ENCODE data around the gene CWH43.
"Not testable (repeated sequence)": the region's sequence is repeated elsewhere in the genome, so short reads cannot be mapped to it uniquely, and the experiment has no call there.

Gene CWH43

DNA sequence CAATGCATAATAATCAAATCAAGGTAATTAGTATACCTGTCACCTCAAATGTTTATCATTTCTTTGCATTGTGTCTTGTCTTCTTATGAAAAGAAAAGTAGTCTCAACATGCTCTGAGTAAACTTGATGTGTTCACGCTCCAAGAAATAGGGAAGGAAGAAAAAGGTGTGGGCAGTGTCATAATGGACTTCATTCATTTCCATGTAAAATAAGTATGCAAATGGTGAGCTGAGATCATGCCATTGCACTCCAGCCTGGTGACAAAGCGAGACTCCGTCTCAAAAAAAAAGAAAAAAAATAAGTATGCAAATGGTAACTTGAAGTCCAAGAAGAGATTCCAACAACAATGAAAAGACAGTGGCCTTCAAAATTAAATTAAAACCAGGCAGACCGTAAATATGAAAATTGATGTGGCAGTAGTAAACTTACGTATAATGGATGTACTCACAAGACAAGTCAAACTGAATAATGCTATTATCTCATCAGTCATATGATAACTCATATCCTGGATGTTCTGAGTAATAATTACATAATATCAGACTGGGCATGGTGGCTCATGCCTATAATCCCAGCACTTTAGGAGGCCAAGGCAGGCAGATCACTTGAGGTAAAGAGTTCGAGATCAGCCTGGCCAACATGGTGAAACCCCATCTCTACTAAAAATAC is 6.0 kb upstream of the CWH43 start:
- DNase-seq: no peak

- DNase-seq: not testable (repeated sequence)
Measured at GRCh38 chr4:48984005-48984404, 2.1 kb upstream of the CWH43 start.

DNA sequence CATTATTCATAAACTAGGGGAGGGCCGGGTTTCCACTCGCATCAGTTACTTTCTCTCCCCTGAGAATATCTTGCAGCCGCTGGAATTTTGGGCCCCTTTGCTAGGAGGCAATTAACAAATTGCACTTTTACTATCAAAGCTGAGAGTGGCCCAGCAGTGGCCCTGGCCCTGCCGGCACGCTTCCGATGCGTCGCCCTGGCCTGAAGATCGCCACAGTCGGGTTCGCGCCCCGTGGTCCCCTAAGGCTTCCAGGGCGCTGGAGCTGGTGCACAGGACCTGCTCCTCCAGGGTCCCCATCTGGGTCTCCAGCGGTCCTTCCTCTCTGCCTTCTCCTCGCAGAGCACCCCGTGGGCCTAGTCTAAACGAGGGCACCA is 486 bp upstream of the CWH43 start:
- DNase-seq: no peak

DNA sequence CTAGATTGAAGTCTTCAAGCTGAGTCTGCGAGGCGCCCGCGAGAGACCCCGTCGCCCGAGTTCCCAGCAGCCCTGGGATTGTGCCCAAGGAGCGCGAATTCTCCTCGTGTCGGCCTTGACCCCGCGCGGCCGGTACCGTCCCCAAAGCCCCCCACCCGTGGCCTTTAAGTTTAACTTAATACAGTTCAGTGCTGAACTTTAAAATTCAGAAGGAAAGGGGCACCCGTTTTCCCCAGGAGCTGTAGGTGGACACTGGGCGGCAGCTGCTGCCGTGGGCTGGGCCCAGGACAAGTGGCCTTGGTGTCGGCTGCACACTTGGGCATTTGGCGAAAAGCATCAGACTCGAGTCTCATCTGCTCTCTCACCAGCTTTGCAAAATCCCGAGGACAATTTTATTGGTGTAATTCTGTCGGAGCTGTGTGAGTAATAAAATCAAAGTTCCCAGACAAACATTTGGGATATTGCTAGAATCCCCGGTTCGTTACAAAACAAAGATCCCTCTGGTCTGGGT is 634 bp downstream of the CWH43 start:
- no peak for DNase-seq

- no peak for DNase-seq
Measured at GRCh38 chr4:48989461-48990203, 3.6 kb downstream of the CWH43 start.

GRCh38 chr4:48991357-48991756 is 5.3 kb downstream of the CWH43 start:
- DNase-seq: no peak

DNA sequence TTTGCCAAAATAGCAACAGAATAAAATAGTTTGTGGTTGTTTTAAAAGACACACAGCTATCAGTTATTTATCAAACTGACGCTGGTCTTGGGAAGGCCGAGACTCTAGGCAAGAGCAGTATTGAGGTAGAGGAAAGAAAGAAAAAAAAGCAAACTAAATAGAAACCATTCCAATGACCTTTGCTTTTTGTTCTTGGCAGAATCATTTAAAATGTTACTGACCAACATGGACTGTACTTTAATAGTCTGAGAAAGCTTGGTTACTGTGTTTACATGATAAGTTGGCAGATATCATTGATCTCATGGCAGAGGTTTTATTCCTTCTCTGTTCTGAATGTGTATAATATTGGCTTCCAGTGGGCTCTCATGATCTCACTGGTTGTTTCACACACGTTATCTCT is 11.9 kb downstream of the CWH43 start:
- DNase-seq: no peak

DNA sequence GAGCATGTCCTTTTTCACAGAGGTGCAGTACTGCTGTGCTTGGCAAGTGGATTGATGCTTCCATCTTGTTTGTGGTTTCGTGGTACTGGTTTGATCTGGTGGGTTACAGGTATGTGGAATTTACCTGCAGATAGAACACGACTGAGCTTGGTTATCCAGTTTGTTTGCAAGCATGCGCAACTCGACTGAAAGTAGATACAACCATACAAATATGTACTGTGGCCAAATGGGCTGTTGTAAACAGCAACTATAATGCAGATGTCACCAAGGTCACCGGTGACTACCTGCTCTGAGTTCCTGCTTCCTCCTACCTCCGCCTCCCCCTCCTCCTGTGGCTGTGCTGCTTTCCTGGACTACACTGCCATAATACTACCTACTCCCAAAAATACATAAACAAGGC is 12.4 kb downstream of the CWH43 start:
- no peak for DNase-seq

DNA sequence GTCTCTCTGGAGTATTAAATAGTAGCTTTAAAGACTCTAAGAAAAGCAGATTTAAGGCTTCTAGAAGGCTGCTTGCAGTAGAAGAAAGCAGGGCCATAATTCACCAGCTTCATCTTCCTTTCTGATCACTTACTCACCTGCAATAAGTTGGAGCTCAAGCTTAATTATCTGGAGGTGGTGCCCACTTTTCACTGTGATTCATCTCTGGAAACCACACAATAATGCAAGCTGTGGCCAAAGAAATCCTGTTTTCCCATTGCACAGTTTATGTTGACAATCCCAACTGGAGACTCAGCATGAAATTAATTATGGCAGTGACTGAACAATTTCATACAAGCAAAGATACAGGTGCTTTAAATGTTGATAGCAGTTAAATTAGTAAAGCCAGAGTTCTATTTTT is 14.7 kb downstream of the CWH43 start:
- no peak for DNase-seq

- no peak for DNase-seq
Measured at GRCh38 chr4:49002931-49003330, 16.9 kb downstream of the CWH43 start.

- no peak for DNase-seq
Measured at GRCh38 chr4:49018718-49019295, 32.7 kb downstream of the CWH43 start.

DNA sequence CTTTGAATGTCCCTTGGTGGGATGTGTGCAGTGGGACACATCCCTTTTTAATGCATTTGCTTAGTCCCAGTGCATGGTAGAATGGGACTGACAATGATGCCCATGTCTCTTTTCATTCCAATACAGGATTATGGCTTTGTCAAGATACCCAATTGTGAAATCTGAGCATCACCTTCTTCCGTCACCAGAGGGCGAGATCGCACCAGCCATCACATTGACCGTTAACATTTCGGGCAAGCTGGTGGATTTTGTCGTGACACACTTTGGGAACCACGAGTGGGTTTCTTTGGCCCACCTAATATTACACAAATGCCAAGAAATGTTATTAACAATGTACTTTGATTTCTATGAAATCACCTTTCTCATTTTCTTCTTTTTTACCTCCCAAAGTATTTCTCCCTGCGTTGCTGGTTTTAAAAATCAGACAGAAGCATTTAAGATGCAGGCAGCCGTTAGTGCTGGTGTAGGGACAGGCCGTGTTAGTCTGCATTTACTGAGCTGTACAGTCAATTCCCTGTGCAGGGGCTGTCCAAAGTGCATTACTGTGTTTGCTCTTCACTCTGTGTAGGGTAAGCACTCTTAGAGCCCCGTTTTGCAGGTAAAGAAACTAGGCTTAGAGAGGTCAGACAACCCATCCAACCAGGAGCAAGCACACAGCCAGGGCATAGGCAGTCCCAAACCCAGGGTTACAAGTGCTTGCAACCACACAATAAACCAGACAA is 46.5 kb downstream of the CWH43 start:
- DNase-seq: no peak

DNA sequence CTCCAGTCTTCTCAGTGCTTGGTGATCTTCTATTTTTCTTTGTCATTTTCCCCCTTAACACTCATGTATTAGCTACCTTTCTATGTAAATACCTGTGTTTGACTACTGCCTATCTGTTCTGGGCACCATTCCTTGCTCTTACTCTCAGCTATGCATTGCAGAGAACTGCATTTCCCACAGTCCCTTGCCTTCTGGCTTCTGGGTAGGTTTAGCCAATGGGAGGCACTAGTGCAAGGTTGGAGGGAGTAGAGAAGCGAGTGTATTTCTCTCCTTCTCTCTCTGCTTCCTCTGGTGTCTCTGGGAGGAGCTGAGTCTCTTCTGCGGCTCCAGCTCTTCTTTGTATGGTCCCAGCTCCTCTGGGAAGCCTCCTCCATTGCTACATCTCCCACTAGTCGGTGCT is 50.5 kb downstream of the CWH43 start:
- no peak for DNase-seq

DNA sequence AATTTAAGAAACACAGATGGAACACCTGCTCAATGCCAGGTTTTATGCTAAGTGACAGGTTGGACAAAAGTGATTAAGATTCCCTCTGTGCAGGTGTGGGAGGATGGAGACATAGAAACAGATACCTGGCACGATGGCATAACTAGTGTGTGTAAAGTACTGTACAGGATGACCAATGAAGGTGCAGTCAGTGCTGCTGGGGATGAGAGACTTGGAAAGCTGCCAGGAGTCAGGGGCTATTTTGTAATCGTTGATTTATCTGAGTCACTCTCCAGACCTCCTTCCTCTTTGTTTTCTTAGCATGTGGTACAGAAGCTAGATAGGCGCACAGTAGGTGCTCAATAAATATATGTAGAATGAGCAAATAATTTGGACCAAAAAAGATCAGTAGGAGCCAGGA is 58.2 kb downstream of the CWH43 start:
- DNase-seq: no peak

GRCh38 chr4:49058306-49058705 is 72.2 kb downstream of the CWH43 start:
- no peak for DNase-seq

DNA sequence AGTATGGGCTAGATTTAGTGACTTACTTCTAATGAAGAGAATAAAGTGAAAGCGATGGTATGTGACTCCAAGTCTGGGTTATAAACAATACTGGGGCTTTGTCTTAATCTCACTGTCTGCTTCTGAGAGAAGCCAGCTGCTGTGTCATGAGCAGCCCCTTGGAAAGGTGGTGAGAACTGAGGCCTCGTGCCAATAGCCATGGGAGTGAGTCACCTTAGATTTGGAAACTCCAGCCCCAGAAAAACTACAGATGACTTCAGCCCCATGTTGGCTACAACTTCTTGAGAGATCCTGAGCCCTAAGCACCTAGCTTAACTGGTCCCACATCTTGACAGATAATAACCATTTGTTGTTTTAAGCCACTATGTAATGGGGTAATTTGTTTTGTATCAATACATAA is 77.6 kb downstream of the CWH43 start:
- no peak for DNase-seq

GRCh38 chr4:49072196-49072595 is 86.1 kb downstream of the CWH43 start:
- not testable (repeated sequence) for DNase-seq

GRCh38 chr4:49091883-49092282 is 105.8 kb downstream of the CWH43 start:
- DNase-seq: not testable (repeated sequence)

- not testable (repeated sequence) for DNase-seq
Measured at GRCh38 chr4:49092608-49093135, 106.6 kb downstream of the CWH43 start.

- not testable (repeated sequence) for DNase-seq
Measured at GRCh38 chr4:49096215-49096614, 110.1 kb downstream of the CWH43 start.

GRCh38 chr4:49096627-49097026 is 110.6 kb downstream of the CWH43 start:
- DNase-seq: not testable (repeated sequence)

DNA sequence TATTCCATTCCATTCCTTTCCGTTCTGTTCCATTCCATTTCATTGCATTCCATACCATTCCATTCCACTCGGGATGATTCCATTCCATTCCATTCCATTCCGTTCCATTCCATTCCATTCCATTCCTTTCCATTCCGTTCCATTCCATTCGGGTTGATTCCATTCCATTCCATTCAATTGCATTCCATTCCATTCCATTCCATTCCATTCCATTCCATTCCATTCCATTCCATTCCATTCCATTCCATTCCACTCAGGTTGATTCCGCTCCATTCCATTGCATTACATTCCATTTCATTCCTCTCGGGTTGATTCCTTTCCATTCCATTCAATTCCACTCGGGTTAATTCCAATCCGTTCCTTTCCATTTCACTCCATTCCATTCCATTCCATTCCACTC is 111.0 kb downstream of the CWH43 start:
- DNase-seq: not testable (repeated sequence)

GRCh38 chr4:49097505-49097904 is 111.4 kb downstream of the CWH43 start:
- not testable (repeated sequence) for DNase-seq

All from SHP77 treated with DMSO at 0.1 percent for 48 hours (cell line).